Prostate gland (tissue), 2 donors: ENCODE measurements around the gene ZNF20.

ENCODE experiments used
- CTCF ChIP-seq, 4 experiments: fragments of 200-600 bp in 2 of 4; fragments of 450-650 bp in 2 of 4; sonication (generic) in 2 of 4; IDR thresholded peaks; 1 replicate in 3 of 4; 2 replicates in 1 of 4; pipeline ENCODE4 v1.5.1; 2016 to 2019; ENCODE audit warnings: antibody characterized with exemption in 4 of 4, mild to moderate bottlenecking in 2 of 4, moderate library complexity in 2 of 4
- POLR2AphosphoS5 ChIP-seq: sonication (generic); formaldehyde crosslinking; IDR thresholded peaks from one replicate; pipeline ENCODE4 v1.6.1; 2017; ENCODE audit warnings: antibody characterized with exemption

- TF ChIP-seq POLR2AphosphoS5, result peak; percentile 91
- no peak for TF ChIP-seq CTCF (IDR thresholded peaks at IDR 0.05)
These were observed 23.0 kb upstream of the ZNF20 start, which contains the start of gene ZNF136 for GRCh38 chr19:12162882-12163806.
